Right atrium auricular region (tissue), 2 donors: ENCODE data around the gene LPCAT2. TPM values are rescaled to one million over a fixed set of nuclear protein-coding genes. Genes with fewer than 3 reads are reported as not detected.

Source experiments
- DNase-seq: peaks from one replicate; pipeline ENCODE4 v3.0.0-alpha.2; 2019; ENCODE audit warnings: low spot score
- H3K27ac ChIP-seq, 2 donors: fragments of 200-600 bp; sonication (generic); 1 replicate in 1 of 2; 2 replicates in 1 of 2; pipeline ENCODE4 v1.5.1; 2016 to 2019
- H3K27me3 ChIP-seq, 2 donors: fragments of 200-600 bp; sonication (generic); one replicate each; pipeline versions ENCODE4 v1.5.1 to v1.6.0; 2017 to 2019
- H3K36me3 ChIP-seq: fragments of 200-600 bp; sonication (generic); one replicate; pipeline ENCODE4 v1.5.1; 2016
- H3K4me1 ChIP-seq, 2 donors: fragments of 200-600 bp; sonication (generic); one replicate each; pipeline versions ENCODE4 v1.5.1 to v1.6.0; 2017 to 2019
- H3K4me3 ChIP-seq, 2 donors: fragments of 200-600 bp; sonication (generic); 1 replicate in 1 of 2; 2 replicates in 1 of 2; pipeline ENCODE4 v1.5.1; 2017 to 2019; ENCODE audit warnings: mild to moderate bottlenecking in 1 of 2, moderate library complexity in 1 of 2
- H3K9me3 ChIP-seq, 2 donors: fragments of 200-600 bp; sonication (generic); one replicate each; pipeline ENCODE4 v1.5.1; 2019
- total RNA-seq, 2 donors: library from RNA; depleted of rRNA; stranded (reverse); fragments of >200 nt; gene quantifications; one replicate each; pipeline ENCODE4 v1.1.0, GENCODE V29; 2016
- TF ChIP-seq, protein P1 (sequence below), 2 donors: fragments of 200-600 bp; sonication (generic); IDR thresholded peaks; one replicate each; pipeline ENCODE4 v1.5.1; 2019; ENCODE audit warnings: antibody characterized with exemption in 2 of 2

LPCAT2 gene
- total RNA-seq, 2 donors from 2014 or later, result 5.0 to 9.9 TPM

DNA sequence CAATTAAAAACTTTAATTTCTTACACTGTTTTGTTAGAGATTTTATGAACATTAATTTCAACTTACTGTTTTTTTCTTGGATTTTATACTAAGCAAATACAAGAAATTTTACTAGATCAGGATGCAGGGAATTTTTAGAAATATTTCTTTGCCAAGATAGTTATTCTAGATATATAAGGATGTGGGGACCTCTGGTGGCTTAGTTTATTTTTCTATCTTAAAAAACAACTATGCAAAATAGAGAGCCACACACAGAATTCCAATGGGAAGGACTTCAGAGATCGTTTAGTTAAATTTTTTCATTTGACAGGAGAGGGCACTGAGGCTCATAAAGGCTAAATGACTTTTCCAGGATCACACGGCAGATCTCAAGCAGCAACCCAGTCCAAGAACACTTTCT lies 34.6 kb downstream of the LPCAT2 start:
- no peak overlapping the region for H3K4me3 ChIP-seq
- DNase-seq, result no peak
- H3K9me3 ChIP-seq, result no peaks in the 10 kb centered on the region
- TF ChIP-seq, protein P1, sequence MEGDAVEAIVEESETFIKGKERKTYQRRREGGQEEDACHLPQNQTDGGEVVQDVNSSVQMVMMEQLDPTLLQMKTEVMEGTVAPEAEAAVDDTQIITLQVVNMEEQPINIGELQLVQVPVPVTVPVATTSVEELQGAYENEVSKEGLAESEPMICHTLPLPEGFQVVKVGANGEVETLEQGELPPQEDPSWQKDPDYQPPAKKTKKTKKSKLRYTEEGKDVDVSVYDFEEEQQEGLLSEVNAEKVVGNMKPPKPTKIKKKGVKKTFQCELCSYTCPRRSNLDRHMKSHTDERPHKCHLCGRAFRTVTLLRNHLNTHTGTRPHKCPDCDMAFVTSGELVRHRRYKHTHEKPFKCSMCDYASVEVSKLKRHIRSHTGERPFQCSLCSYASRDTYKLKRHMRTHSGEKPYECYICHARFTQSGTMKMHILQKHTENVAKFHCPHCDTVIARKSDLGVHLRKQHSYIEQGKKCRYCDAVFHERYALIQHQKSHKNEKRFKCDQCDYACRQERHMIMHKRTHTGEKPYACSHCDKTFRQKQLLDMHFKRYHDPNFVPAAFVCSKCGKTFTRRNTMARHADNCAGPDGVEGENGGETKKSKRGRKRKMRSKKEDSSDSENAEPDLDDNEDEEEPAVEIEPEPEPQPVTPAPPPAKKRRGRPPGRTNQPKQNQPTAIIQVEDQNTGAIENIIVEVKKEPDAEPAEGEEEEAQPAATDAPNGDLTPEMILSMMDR (IDR thresholded peaks at IDR 0.05), result peak in 1 of 2 donors; percentile 60
- H3K27ac ChIP-seq, result no peak overlapping the region
- H3K4me1 ChIP-seq, result no peaks in the 10 kb centered on the region
- no peaks in the 10 kb centered on the region for H3K27me3 ChIP-seq
- no peaks in the 10 kb centered on the region for H3K36me3 ChIP-seq

DNA sequence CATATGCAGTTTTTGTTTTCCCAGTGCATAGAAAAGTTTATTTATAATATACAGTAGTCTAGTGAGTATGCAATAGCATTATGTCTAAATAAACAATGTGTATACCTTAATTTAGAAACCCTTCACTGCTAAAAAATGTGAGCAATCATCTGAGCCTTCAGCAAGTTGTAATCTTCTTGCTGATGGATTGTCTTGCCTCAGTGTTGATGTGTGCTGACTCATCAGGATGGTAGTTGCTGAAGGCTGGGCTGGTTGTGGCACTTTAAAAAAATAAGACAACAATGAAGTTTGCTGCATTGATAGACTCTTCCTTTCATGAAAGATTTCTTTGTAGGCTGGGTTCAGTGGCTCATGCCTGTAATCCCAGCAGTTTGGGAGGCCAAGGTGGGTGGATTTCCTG lies 43.7 kb downstream of the LPCAT2 start:
- Histone ChIP-seq H3K36me3 (no peaks in the 10 kb centered on the region), H3K9me3 (no peaks in the 10 kb centered on the region)
- TF ChIP-seq, protein P1 (IDR thresholded peaks at IDR 0.05), result no peak

DNA sequence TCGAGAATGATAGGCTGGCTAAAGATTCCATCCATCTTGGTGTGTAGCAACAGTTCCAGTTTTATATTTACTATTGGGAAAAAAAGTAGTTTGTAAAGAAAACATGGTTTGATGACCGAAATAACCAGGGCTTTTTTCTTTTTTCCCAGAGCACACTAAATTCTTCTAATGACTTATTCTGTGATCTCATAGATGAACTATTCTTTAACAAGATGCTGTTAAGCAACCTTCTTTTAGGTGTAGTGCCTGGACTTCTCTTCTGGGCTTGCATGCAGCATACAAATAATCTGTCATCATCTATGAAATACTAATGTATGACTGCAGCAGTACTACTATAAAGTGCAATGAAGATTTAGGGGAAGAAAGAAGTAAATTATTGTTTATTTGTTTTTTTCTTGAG lies 46.6 kb downstream of the LPCAT2 start:
- Histone ChIP-seq H3K9me3 (no peaks in the 10 kb centered on the region), H3K27ac (no peak overlapping the region), H3K27me3 (no peaks in the 10 kb centered on the region), H3K4me3 (no peak overlapping the region), H3K36me3 (no peaks in the 10 kb centered on the region), H3K4me1 (peaks cover 0 to 12% of the 10 kb centered on the region in 2 donors)
- TF ChIP-seq, protein P1 (IDR thresholded peaks at IDR 0.05), result no peak
- no peak for DNase-seq

More for the DNA sequence above, 43.7 kb downstream of the LPCAT2 start:
- Histone ChIP-seq H3K4me3 (no peak overlapping the region), H3K27ac (no peak overlapping the region), H3K27me3 (no peaks in the 10 kb centered on the region), H3K4me1 (no peaks in the 10 kb centered on the region)
- no peak for DNase-seq

DNA sequence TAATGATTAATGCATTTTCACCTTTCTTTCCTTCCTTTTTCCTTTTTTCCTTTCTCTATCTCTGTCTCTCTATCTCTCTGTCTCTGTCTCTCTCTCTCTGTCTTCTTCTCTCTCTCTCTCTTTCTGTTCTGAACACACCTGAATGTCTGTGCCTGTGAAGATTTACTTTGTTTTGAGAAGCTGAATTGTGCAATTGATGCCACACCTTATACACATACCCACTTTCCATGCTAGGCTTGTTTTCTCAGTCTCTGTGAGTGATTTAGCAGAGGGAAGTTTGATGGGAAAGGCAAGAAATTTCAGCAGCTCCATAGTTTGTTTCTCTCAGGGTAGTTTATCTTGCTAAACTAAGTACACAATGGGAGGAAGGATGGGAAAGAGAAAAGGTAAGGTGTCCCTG lies 48.3 kb downstream of the LPCAT2 start:
- no peak overlapping the region for H3K4me3 ChIP-seq
- no peaks in the 10 kb centered on the region for H3K36me3 ChIP-seq
- no peak overlapping the region for H3K27ac ChIP-seq
- no peaks in the 10 kb centered on the region for H3K27me3 ChIP-seq
- DNase-seq, result no peak
- TF ChIP-seq, protein P1 (IDR thresholded peaks at IDR 0.05), result no peak
- no peaks in the 10 kb centered on the region for H3K9me3 ChIP-seq
- H3K4me1 ChIP-seq, result peaks cover 0 to 12% of the 10 kb centered on the region in 2 donors

DNA sequence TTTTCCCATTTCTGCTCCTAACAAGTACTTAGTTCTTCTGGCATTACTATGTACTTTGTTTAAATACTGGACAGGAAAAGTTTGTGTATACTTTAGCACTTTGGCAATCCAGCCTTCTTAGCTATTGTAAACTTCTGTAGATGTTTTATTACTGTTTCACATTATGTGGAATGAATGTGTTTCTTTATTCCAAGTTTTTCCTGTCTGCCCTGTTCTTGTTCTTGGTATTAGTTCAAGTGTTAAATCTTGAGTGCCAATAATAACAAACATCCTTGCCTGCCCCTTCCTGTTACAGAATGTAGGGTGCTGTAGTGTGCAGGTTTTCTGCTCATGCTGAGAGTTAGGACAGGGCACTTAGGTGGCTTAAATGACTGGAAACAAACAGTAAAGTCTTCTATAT lies 50.4 kb downstream of the LPCAT2 start:
- Histone ChIP-seq H3K4me3 (no peak overlapping the region), H3K27me3 (no peaks in the 10 kb centered on the region), H3K27ac (no peak overlapping the region), H3K9me3 (no peaks in the 10 kb centered on the region), H3K4me1 (peaks cover 0 to 12% of the 10 kb centered on the region in 2 donors), H3K36me3 (no peaks in the 10 kb centered on the region)
- TF ChIP-seq, protein P1 (IDR thresholded peaks at IDR 0.05), result no peak
- no peak for DNase-seq

DNA sequence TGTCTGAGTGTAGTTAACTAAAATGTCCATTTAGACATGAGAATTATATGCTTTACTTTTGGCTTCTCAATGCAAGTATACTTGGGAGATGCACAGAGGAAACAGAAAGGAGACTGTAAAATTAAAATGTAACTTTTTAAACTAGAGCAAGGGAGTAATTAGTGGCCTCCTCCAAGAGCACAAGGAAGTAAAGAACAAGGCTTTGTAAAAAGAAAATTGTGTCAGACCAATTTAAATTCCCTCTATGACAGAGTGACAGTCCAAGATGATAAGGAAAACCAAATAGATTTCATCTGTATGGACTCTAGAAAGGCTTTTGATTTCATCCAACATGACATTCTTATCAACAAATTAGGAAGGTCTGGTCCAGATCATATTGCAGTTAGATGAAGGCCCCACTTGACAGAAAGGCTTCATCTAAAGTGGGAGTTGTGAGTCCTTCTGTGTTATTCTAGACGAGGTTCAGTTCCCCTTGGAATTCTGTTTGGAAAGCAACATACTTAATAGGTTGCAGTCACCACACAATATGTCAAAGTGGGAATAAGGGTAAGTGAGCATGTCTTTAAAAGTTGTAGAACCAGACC lies 51.2 kb downstream of the LPCAT2 start:
- H3K36me3 ChIP-seq, result no peaks in the 10 kb centered on the region
- H3K4me3 ChIP-seq, result no peak overlapping the region
- H3K27ac ChIP-seq, result no peak overlapping the region
- peaks cover 0 to 12% of the 10 kb centered on the region in 2 donors for H3K4me1 ChIP-seq
- H3K9me3 ChIP-seq, result no peaks in the 10 kb centered on the region
- no peak for DNase-seq
- H3K27me3 ChIP-seq, result no peaks in the 10 kb centered on the region
- TF ChIP-seq, protein P1 (IDR thresholded peaks at IDR 0.05), result no peak
